Measurements from ENCODE around the gene ELL2. TPM values are rescaled to one million over a fixed set of nuclear protein-coding genes. Genes with fewer than 3 reads are reported as not detected.

ELL2 gene
- total RNA-seq, 2 donors from 2014 or later, result 83.9 to 248 TPM

DNA sequence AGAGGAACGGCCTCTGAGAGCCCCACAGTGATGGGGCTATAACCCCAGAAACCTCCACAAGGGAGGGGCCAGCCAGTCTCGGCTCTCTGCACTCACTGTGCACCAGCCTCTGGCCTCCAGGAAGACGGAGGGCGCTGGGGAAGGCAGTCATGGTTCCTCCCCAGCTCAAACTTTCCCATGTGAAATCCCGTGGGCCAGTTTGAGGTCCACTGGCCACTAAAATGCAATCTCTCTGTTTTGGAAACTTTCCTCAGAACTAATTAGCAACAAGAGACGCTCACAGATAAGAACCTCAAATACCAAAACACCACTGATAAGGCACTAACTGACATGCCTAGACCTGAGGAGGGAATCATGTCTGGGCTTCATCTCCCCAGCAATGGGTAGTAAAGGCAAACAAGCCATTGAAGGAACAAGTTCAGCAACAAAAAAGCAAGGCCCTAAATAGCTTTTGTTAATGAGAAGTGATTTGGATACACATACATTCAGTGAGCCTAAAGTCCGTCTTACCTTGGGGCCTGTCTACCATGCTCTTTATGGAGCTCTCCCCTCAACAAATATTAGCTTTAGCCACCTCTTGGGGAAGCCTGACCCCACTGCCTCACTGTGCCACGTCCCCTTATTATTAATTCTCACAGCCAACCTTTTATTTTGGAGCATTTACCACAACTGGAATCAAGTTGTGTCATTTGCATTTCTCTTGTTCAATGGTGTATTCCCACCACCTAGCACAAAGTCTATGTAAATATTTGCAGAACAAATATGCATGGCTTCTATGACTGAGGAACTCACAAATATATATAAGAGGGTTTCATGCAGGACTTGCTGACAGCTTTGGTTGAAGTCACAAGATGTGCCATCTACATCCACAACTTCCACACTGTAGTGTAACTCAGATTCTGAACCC lies 83.0 kb downstream of the ELL2 start:
- Histone ChIP-seq H3K9me3 (no peaks in the 10 kb centered on the region), H3K36me3 (no peaks in the 10 kb centered on the region), H3K4me3 (no peak overlapping the region), H3K27ac (no peak overlapping the region), H3K4me1 (ENCODE audit: control insufficient read depth in 1 of 2, low read depth in 2 of 2) (peaks cover 6 to 9% of the 10 kb centered on the region in 2 donors), H3K27me3 (replicated peaks; ENCODE audit: insufficient read depth) (no peaks in the 10 kb centered on the region)
- no peak for ATAC-seq (ENCODE audit: insufficient number of reproducible peaks, low FRiP score, low read depth)
- TF ChIP-seq, protein P1, sequence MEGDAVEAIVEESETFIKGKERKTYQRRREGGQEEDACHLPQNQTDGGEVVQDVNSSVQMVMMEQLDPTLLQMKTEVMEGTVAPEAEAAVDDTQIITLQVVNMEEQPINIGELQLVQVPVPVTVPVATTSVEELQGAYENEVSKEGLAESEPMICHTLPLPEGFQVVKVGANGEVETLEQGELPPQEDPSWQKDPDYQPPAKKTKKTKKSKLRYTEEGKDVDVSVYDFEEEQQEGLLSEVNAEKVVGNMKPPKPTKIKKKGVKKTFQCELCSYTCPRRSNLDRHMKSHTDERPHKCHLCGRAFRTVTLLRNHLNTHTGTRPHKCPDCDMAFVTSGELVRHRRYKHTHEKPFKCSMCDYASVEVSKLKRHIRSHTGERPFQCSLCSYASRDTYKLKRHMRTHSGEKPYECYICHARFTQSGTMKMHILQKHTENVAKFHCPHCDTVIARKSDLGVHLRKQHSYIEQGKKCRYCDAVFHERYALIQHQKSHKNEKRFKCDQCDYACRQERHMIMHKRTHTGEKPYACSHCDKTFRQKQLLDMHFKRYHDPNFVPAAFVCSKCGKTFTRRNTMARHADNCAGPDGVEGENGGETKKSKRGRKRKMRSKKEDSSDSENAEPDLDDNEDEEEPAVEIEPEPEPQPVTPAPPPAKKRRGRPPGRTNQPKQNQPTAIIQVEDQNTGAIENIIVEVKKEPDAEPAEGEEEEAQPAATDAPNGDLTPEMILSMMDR (IDR thresholded peaks at IDR 0.05), result no peak
- no peak for DNase-seq (ENCODE audit: low spot score)

DNA sequence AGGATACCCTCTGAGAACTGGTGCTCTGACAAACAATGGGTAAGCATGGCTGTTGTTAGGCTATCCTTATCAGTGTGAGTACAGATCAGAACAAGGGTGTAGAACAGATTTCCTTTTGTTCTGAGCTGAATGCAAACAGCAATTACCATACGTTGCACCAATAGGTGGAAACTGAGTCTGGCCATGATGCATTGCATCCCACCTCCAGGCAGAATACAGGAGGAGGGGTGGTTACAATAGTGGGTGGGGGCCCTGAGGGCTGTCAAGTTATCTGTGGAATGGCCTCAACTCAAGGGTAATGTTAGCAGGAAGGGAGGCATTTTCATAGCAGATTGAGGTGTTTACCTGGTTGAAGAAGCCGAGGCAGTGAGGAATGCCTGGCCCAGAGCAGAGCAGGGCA lies 84.9 kb downstream of the ELL2 start:
- Histone ChIP-seq H3K27me3 (replicated peaks; ENCODE audit: insufficient read depth) (no peaks in the 10 kb centered on the region), H3K36me3 (no peaks in the 10 kb centered on the region), H3K4me3 (no peak overlapping the region), H3K9me3 (no peaks in the 10 kb centered on the region), H3K4me1 (ENCODE audit: control insufficient read depth in 1 of 2, low read depth in 2 of 2) (peaks cover 1 to 4% of the 10 kb centered on the region in 2 donors), H3K27ac (no peak overlapping the region)
- ATAC-seq (ENCODE audit: insufficient number of reproducible peaks, low FRiP score, low read depth), result no peak
- TF ChIP-seq, protein P1 (IDR thresholded peaks at IDR 0.05), result no peak
- DNase-seq (ENCODE audit: low spot score), result no peak

DNA sequence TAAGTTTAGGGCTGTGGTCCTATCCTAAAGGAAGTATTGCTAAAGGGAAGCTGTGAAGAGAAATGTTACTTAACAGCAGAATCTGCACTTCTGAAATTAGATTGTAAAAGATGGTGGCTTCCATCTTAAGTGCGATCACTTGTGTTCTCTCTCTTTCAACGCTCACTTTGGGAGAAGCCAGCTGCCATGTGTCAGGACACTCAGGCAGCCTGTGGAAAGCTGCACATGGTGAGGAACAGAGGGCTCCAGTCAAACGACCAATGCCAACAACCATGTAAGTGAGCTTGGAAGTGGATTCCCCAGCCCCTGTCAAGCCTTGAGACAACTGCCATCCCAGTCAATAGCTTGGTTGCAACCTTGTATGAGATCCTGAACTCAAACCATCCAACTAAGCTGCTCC lies 87.4 kb downstream of the ELL2 start:
- Histone ChIP-seq H3K36me3 (no peaks in the 10 kb centered on the region), H3K4me1 (ENCODE audit: control insufficient read depth in 1 of 2, low read depth in 2 of 2) (peaks cover 19 to 21% of the 10 kb centered on the region in 2 donors), H3K4me3 (no peak overlapping the region), H3K27me3 (replicated peaks; ENCODE audit: insufficient read depth) (no peaks in the 10 kb centered on the region), H3K9me3 (no peaks in the 10 kb centered on the region), H3K27ac (no peak overlapping the region)
- ATAC-seq (ENCODE audit: insufficient number of reproducible peaks, low FRiP score, low read depth), result no peak
- no peak for DNase-seq (ENCODE audit: low spot score)
- TF ChIP-seq, protein P1 (IDR thresholded peaks at IDR 0.05), result no peak

DNA sequence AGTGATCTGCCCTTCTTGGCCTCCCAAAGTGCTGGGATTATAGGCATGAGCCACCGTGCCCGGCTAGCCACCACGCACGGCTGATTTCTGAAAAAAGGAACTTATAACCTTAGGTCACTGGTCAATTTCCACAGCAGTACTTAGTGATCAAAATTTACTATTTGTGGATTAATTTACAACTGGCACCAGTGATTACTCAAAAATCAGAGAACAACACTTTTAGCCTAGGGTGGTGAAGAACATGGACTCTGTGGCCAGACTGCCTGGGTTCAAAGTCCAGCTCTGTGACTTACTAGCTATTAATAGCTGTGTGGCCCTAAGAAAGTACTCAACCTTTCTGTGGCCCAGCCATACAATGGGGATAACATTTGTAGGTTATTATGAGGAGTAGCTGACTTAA lies 88.3 kb downstream of the ELL2 start:
- DNase-seq (ENCODE audit: low spot score), result no peak
- peaks cover 21 to 30% of the 10 kb centered on the region in 2 donors for H3K4me1 ChIP-seq (ENCODE audit: control insufficient read depth in 1 of 2, low read depth in 2 of 2)
- no peaks in the 10 kb centered on the region for H3K36me3 ChIP-seq
- no peaks in the 10 kb centered on the region for H3K9me3 ChIP-seq
- no peak overlapping the region for H3K27ac ChIP-seq
- no peak overlapping the region for H3K4me3 ChIP-seq
- no peak for ATAC-seq (ENCODE audit: insufficient number of reproducible peaks, low FRiP score, low read depth)
- no peaks in the 10 kb centered on the region for H3K27me3 ChIP-seq (replicated peaks; ENCODE audit: insufficient read depth)
- TF ChIP-seq, protein P1 (IDR thresholded peaks at IDR 0.05), result no peak

DNA sequence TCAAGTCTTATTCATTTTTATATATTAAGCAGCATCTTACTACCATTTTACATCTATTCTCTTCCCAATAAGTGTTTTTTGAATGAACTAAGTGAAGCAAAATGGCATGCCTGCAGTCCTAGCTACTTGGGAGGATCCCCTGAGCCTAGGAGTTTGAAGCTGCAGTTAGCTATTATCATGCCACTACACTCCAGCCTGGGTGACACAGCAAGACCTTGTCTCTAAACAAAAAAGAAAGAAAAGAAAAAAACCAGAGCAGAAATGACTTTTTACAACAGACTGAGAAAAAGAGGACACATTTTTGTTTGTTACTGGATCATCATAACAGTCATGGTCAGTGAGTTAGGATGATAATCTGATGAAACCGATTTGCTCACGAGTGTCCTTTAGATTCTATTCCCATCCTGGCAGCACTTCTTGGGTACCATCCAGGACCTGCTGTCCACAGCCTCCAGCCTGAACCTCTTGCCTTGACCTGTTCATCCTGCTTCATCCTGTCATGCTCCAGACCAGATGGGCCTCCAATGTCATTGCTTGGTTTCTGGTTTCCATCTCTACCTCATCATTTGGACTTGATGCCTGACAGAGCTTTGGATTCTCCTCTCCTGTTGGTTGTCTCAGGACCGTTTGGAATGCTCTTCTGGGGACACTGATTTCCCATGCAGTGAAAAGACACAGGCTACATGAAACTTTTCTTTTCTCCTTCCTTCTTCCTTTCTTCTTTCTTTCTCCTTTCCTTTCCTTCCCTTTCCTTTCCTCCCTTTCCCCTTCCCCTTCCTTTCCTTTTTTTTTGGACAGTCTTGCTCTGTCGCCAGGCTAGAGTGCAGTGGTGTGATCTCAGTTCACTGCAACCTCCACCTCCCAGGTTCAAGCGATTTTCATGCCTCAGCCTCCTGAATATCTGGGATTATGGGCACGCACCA lies 89.0 kb downstream of the ELL2 start:
- H3K36me3 ChIP-seq, result no peaks in the 10 kb centered on the region
- DNase-seq (ENCODE audit: low spot score) (no peak), ATAC-seq (ENCODE audit: insufficient number of reproducible peaks, low FRiP score, low read depth) (no peak)
- no peak overlapping the region for H3K27ac ChIP-seq
- no peaks in the 10 kb centered on the region for H3K9me3 ChIP-seq
- no peak overlapping the region for H3K4me3 ChIP-seq
- H3K4me1 ChIP-seq (ENCODE audit: control insufficient read depth in 1 of 2, low read depth in 2 of 2), result peaks cover 21 to 32% of the 10 kb centered on the region in 2 donors
- H3K27me3 ChIP-seq (replicated peaks; ENCODE audit: insufficient read depth), result no peaks in the 10 kb centered on the region
- TF ChIP-seq, protein P1 (IDR thresholded peaks at IDR 0.05), result no peak
